Measurements from ENCODE around the gene ZNF300. TPM values are rescaled to one million over a fixed set of nuclear protein-coding genes. Genes with fewer than 3 reads are reported as not detected.
"Not testable (repeated sequence)": the region's sequence is repeated elsewhere in the genome, so short reads cannot be mapped to it uniquely, and the experiment has no call there.

The ZNF300 gene
- polyA plus RNA-seq, 1 of the 3 experiments (the other 2 are of a cell fraction): 3.5 TPM

DNA sequence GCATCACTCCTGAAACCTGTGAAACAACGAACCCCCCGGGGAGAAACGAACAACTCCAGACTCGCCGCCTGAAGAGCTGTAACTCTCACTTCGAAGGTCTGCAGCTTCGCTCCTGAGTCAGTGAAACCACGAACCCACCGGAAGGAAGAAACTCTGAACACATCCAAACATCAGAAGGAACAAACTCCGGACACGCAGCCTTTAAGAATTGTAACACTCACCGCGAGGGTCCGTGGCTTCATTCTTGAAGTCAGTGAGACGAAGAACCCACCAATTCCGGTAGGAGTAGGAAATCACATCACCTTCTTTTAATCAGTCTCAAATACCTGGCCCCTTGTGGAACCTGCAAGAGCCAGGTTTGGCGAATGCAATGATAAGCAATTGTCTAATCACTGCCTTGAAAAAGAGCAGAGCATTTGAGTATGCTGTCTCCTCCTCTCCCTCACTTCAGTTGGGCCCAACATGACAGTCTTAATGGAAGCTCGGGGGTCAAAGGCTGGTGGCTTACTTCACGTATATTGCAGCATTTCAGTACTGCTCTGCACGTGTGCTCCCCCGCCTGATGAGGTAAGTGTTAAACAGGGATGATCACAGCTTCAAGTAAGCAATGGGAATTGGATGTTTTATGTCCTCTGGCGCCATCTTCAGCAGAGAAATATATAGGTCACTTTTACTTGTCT, 58.0 kb downstream of the ZNF300 start:
- Histone ChIP-seq H3K4me3 (ENCODE audit: low read depth in 2 of 2, low read length in 1 of 2) (no peak overlapping the region), H3K4me2 (no peak overlapping the region), H2AFZ (ENCODE audit: low read depth) (no peak overlapping the region), H3K4me1 (ENCODE audit: control insufficient read depth in 1 of 2, insufficient read depth in 2 of 2, low read depth in 1 of 2, low read length in 1 of 2) (no peaks in the 10 kb centered on the region; a peak in 1 of 4 replicates), H3F3A (replicated peaks; ENCODE audit: insufficient read depth) (no peaks in the 10 kb centered on the region), H3K27me3 (ENCODE audit: insufficient read depth) (no peaks in the 10 kb centered on the region), H3K36me3 (replicated peaks in 1 of 2; ENCODE audit: control insufficient read depth in 1 of 2, insufficient read depth in 2 of 2, low read length in 1 of 2) (no peaks in the 10 kb centered on the region), H3K79me2 (ENCODE audit: insufficient read depth) (no peaks in the 10 kb centered on the region), H3K9me2 (no peaks in the 10 kb centered on the region), H3K9ac (no peak overlapping the region), H3K9me3 (no peaks in the 10 kb centered on the region), H4K20me1 (ENCODE audit: insufficient read depth) (no peaks in the 10 kb centered on the region), H3K27ac (ENCODE audit: low read depth in 2 of 2, low read length in 1 of 2) (no peak overlapping the region)
- ChIA-PET POLR2A (no interaction called here), CTCF (interaction anchor here (0.6 to 3.3 kb wide), 62 partner anchors 8 to 574 kb away, joined by 3 to 44 read pairs (median 4); partner anchors contain the start of genes DCTN4, MYOZ3, RBM22 and RPS14)
- WGBS (ENCODE audit: low lambda C conversion rate): 55% methylated on average over 22 of the region's 22 CpGs
- peak; percentile 80 for DNase-seq
- TF ChIP-seq ELF1 (IDR thresholded peaks at IDR 0.05): no peak
- peak; percentile 93 for TF ChIP-seq RAD21 (IDR thresholded peaks at IDR 0.05; ENCODE audit: low read length)
- no peak for TF ChIP-seq NFIC (IDR thresholded peaks at IDR 0.05; ENCODE audit: borderline replicate concordance)
- no peak for TF ChIP-seq FOSL2 (IDR thresholded peaks at IDR 0.05; ENCODE audit: borderline replicate concordance, low read depth)
- TF ChIP-seq SMC3 (IDR thresholded peaks at IDR 0.05; ENCODE audit: low read depth, low read length): peak; percentile 82
- TF ChIP-seq, protein P1, sequence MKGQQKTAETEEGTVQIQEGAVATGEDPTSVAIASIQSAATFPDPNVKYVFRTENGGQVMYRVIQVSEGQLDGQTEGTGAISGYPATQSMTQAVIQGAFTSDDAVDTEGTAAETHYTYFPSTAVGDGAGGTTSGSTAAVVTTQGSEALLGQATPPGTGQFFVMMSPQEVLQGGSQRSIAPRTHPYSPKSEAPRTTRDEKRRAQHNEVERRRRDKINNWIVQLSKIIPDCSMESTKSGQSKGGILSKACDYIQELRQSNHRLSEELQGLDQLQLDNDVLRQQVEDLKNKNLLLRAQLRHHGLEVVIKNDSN (IDR thresholded peaks at IDR 0.05; ENCODE audit: borderline replicate concordance, low read depth): no peak
- peak; percentile 37 for TF ChIP-seq CHD2 (IDR thresholded peaks at IDR 0.05; ENCODE audit: low read length, partially characterized antibody)
- TF ChIP-seq RCOR1 (IDR thresholded peaks at IDR 0.05; ENCODE audit: low read length): 0 out of 2 replicates have a peak, but pooled peaks have one; percentile 37
- TF ChIP-seq, protein P2, sequence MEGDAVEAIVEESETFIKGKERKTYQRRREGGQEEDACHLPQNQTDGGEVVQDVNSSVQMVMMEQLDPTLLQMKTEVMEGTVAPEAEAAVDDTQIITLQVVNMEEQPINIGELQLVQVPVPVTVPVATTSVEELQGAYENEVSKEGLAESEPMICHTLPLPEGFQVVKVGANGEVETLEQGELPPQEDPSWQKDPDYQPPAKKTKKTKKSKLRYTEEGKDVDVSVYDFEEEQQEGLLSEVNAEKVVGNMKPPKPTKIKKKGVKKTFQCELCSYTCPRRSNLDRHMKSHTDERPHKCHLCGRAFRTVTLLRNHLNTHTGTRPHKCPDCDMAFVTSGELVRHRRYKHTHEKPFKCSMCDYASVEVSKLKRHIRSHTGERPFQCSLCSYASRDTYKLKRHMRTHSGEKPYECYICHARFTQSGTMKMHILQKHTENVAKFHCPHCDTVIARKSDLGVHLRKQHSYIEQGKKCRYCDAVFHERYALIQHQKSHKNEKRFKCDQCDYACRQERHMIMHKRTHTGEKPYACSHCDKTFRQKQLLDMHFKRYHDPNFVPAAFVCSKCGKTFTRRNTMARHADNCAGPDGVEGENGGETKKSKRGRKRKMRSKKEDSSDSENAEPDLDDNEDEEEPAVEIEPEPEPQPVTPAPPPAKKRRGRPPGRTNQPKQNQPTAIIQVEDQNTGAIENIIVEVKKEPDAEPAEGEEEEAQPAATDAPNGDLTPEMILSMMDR (IDR thresholded peaks at IDR 0.05): peak; percentile 82
- TF ChIP-seq YY1 (IDR thresholded peaks at IDR 0.05; ENCODE audit: low read depth): no peak
- TF ChIP-seq MXI1 (IDR thresholded peaks at IDR 0.05; ENCODE audit: low read depth, low read length): peak; percentile 71
- no peak for TF ChIP-seq POLR2AphosphoS5 (IDR thresholded peaks at IDR 0.05; ENCODE audit: low read depth, low read length)
- no peak for TF ChIP-seq EZH2phosphoT487 (IDR thresholded peaks at IDR 0.05; ENCODE audit: borderline replicate concordance, low read depth)
- TF ChIP-seq, protein P3, sequence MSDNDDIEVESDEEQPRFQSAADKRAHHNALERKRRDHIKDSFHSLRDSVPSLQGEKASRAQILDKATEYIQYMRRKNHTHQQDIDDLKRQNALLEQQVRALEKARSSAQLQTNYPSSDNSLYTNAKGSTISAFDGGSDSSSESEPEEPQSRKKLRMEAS (IDR thresholded peaks at IDR 0.05; ENCODE audit: low read depth): peak; percentile 92
- peak; percentile 63; the same call in 1 of the 2 replicates for TF ChIP-seq RFX5 (IDR thresholded peaks at IDR 0.05; ENCODE audit: low read length)
- TF ChIP-seq, protein P4, sequence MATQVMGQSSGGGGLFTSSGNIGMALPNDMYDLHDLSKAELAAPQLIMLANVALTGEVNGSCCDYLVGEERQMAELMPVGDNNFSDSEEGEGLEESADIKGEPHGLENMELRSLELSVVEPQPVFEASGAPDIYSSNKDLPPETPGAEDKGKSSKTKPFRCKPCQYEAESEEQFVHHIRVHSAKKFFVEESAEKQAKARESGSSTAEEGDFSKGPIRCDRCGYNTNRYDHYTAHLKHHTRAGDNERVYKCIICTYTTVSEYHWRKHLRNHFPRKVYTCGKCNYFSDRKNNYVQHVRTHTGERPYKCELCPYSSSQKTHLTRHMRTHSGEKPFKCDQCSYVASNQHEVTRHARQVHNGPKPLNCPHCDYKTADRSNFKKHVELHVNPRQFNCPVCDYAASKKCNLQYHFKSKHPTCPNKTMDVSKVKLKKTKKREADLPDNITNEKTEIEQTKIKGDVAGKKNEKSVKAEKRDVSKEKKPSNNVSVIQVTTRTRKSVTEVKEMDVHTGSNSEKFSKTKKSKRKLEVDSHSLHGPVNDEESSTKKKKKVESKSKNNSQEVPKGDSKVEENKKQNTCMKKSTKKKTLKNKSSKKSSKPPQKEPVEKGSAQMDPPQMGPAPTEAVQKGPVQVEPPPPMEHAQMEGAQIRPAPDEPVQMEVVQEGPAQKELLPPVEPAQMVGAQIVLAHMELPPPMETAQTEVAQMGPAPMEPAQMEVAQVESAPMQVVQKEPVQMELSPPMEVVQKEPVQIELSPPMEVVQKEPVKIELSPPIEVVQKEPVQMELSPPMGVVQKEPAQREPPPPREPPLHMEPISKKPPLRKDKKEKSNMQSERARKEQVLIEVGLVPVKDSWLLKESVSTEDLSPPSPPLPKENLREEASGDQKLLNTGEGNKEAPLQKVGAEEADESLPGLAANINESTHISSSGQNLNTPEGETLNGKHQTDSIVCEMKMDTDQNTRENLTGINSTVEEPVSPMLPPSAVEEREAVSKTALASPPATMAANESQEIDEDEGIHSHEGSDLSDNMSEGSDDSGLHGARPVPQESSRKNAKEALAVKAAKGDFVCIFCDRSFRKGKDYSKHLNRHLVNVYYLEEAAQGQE (IDR thresholded peaks at IDR 0.05; ENCODE audit: low read depth, low read length): no peak

DNA sequence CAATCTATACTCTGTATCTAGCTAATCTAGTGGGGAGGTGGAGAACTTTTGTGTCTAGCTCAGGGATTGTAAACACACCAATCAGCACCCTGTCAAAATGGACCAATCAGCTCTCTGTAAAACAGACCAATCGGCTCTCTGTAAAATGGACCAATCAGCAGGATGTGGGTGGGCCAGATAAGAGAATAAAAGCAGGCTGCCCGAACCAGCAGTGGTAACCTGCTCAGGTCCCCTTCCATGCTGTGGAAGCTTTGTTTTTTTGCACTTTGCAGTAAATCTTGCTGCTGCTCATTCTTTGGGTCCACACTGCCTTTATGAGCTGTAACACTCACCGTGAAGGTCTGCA, 58.5 kb downstream of the ZNF300 start, which contains the start of gene IRGM:
IRGM (plus strand) TSS at position 214 of the 346 bp plus-strand sequence. CDS start 1,603 bp downstream, outside the sequence.
- H4K20me1 ChIP-seq (ENCODE audit: insufficient read depth); DNase-seq; H3K9me3 ChIP-seq; H3K36me3 ChIP-seq (replicated peaks in 1 of 2; ENCODE audit: control insufficient read depth in 1 of 2, insufficient read depth in 2 of 2, low read length in 1 of 2); H3K4me2 ChIP-seq; H3K79me2 ChIP-seq (ENCODE audit: insufficient read depth); H3F3A ChIP-seq (replicated peaks; ENCODE audit: insufficient read depth); H3K9me2 ChIP-seq; H3K4me1 ChIP-seq (ENCODE audit: control insufficient read depth in 1 of 2, insufficient read depth in 2 of 2, low read depth in 1 of 2, low read length in 1 of 2); H3K9ac ChIP-seq; H2AFZ ChIP-seq (ENCODE audit: low read depth); POLR2A ChIA-PET; H3K27me3 ChIP-seq (ENCODE audit: insufficient read depth); H3K27ac ChIP-seq (ENCODE audit: low read depth in 2 of 2, low read length in 1 of 2); H3K4me3 ChIP-seq (ENCODE audit: low read depth in 2 of 2, low read length in 1 of 2): not testable (repeated sequence)
- WGBS (ENCODE audit: low lambda C conversion rate): 82% methylated on average over 2 of the region's 3 CpGs
- CTCF ChIA-PET: interaction anchor here (0.7 to 3.3 kb wide), 25 partner anchors 8 to 397 kb away, joined by 3 to 44 read pairs (median 4); partner anchors contain the start of genes RBM22, RPS14 and SMIM3

Data from SK-N-SH (cell line).